H1 (cell line): Measurements from ENCODE around the gene DENND6B.

Experiments used
- EP300 ChIP-seq, 2 experiments: IDR thresholded peaks; 1 replicate in 1 of 2; 2 replicates in 1 of 2; pipeline ENCODE4 v1.6.1; 2011 to 2012; ENCODE audit warnings: low read depth in 2 of 2, low read length in 2 of 2, mild to moderate bottlenecking in 2 of 2, borderline replicate concordance in 1 of 2, inconsistent platforms in 1 of 2, moderate library complexity in 1 of 2
- EZH2 ChIP-seq: fragments of 200-600 bp; sonication (generic); IDR thresholded peaks from 2 replicates; pipeline ENCODE4 v1.7.1; 2012; ENCODE audit warnings: low read depth, mild to moderate bottlenecking, moderate library complexity, low read length, inconsistent platforms; ENCODE audit not compliant: severe bottlenecking
- KDM1A ChIP-seq: fragments of 200-600, 300-600 bp; sonication (generic); IDR thresholded peaks from 2 replicates; pipeline ENCODE4 v1.7.1; 2016; ENCODE audit warnings: mild to moderate bottlenecking, low read length, borderline replicate concordance
- MAFK ChIP-seq: IDR thresholded peaks from 2 replicates; pipeline ENCODE4 v1.6.1; 2012; ENCODE audit warnings: low read depth, mild to moderate bottlenecking, improper control_type of control experiment, low read length
- POLR2A ChIP-seq, 2 experiments: IDR thresholded peaks; 1 replicate in 1 of 2; 2 replicates in 1 of 2; pipeline ENCODE4 v1.6.1; 2011; ENCODE audit warnings: low read depth in 2 of 2, low read length in 2 of 2, mild to moderate bottlenecking in 2 of 2; ENCODE audit errors: control extremely low read depth in 1 of 2
- SIN3A ChIP-seq, 2 experiments: IDR thresholded peaks in 1 of 2; conservative IDR thresholded peaks in 1 of 2; 2 replicates each; pipeline ENCODE4 v1.6.1; 2011 to 2012; ENCODE audit warnings: low read length in 2 of 2, improper control_type of control experiment in 1 of 2, low read depth in 1 of 2, mild to moderate bottlenecking in 1 of 2
- TBP ChIP-seq: IDR thresholded peaks from 2 replicates; pipeline ENCODE4 v1.6.1; 2011; ENCODE audit warnings: low read depth, low read length, improper control_type of control experiment
- YY1 ChIP-seq: IDR thresholded peaks from 2 replicates; pipeline ENCODE4 v1.6.1; 2011; ENCODE audit warnings: low read depth, mild to moderate bottlenecking, low read length
- TF ChIP-seq, protein P1 (sequence below), 3 experiments: IDR thresholded peaks; 1 replicate in 2 of 3; 2 replicates in 1 of 3; pipeline versions ENCODE4 v1.5.1 to v1.6.1; 2011; ENCODE audit warnings: low read length in 3 of 3, mild to moderate bottlenecking in 3 of 3, inconsistent platforms in 2 of 3, low read depth in 1 of 3, moderate library complexity in 1 of 3; ENCODE audit not compliant: insufficient read depth in 1 of 3; ENCODE audit errors: control extremely low read depth in 1 of 3

DNA sequence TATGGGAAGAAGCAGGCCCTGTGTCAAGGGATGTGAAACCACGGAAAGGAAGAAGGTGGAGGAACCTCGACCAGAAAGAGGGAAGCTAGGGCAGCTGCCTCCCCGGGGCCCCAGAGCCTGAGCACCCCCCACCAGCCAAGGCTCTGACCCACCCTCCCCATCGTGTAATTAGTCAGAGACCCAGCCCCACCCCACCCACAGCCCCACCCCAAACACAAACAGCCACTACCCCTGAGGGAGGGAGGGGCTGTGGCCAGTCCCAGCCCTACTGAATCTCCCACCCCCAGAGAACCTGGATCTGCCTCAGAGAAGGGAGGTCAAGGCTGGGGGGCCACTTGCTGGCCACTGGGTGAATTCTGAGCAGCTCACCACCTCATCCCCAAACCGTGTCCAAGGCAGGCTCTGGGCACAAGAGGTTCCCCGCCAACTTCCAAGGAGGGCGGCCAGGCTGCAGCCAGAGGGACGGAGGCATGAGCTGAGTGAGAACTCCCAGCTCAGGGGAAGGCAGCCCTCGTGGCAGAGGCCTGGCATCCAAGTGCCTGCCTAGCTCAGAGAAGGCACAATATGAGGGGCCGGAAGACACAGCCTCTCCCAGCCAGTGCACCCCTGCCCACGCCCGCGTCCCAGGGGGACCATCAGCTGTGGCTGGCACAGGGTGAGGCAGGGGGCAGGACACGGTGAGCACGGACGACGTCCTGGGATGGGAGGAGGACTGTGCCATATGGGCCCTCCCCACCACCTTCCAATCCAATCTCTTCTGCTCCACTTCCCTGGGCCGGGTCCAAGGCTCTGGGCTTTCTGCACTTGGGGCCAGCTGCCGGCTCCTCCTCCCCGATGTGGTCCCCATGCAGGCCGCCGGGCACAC, 22.1 kb downstream of the DENND6B start:
- TF ChIP-seq, protein P1, sequence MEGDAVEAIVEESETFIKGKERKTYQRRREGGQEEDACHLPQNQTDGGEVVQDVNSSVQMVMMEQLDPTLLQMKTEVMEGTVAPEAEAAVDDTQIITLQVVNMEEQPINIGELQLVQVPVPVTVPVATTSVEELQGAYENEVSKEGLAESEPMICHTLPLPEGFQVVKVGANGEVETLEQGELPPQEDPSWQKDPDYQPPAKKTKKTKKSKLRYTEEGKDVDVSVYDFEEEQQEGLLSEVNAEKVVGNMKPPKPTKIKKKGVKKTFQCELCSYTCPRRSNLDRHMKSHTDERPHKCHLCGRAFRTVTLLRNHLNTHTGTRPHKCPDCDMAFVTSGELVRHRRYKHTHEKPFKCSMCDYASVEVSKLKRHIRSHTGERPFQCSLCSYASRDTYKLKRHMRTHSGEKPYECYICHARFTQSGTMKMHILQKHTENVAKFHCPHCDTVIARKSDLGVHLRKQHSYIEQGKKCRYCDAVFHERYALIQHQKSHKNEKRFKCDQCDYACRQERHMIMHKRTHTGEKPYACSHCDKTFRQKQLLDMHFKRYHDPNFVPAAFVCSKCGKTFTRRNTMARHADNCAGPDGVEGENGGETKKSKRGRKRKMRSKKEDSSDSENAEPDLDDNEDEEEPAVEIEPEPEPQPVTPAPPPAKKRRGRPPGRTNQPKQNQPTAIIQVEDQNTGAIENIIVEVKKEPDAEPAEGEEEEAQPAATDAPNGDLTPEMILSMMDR (IDR thresholded peaks at IDR 0.05; ENCODE audit: control extremely low read depth in 1 of 3, insufficient read depth in 1 of 3, low read depth in 1 of 3, low read length in 3 of 3): no peak
- TF ChIP-seq MAFK (no peak), KDM1A (no peak), POLR2A (IDR thresholded peaks at IDR 0.05; ENCODE audit: control extremely low read depth in 1 of 2, low read depth in 2 of 2, low read length in 2 of 2) (no peak), SIN3A (conservative IDR thresholded peaks at IDR 0.05 in 1 of 2, IDR thresholded peaks at IDR 0.05 in 1 of 2; ENCODE audit: low read depth in 1 of 2, low read length in 2 of 2) (no peak), TBP (no peak), EP300 (IDR thresholded peaks at IDR 0.05; ENCODE audit: borderline replicate concordance in 1 of 2, low read depth in 2 of 2, low read length in 2 of 2) (no peak), YY1 (no peak), EZH2 (no peak)
